HEK293 (cell line): ENCODE data around the gene ELOVL5.

Experiments used
- CTCF ChIA-PET: fragments of 350-600 bp; formaldehyde crosslinking; extraction: SDS; loops from one replicate; lab custom pipeline; 2021; ENCODE audit warnings: antibody characterized with exemption; lab: Yijun Ruan, JAX
- POLR2A ChIA-PET: fragments of 300-600 bp; formaldehyde crosslinking; extraction: SDS; loops from one replicate; lab custom pipeline; 2020; ENCODE audit warnings: antibody characterized with exemption, inconsistent platforms; lab: Yijun Ruan, JAX
- H3K27ac ChIP-seq: fragments of 200-500 bp; sonication (Bioruptor generic); 2 replicates; pipeline ENCODE4 v1.5.1; 2014; ENCODE audit warnings: low read depth, low read length, control low read depth, inconsistent platforms; ENCODE audit errors: extremely low read depth
- H3K36me3 ChIP-seq, 2 experiments: fragments of 200-500 bp in 1 of 2; sonication (Bioruptor generic) in 1 of 2; 1 replicate in 1 of 2; 2 replicates in 1 of 2; pipeline ENCODE4 v1.5.1; 2014 to 2017; ENCODE audit warnings: inconsistent platforms in 2 of 2, low read length in 2 of 2; ENCODE audit not compliant: control insufficient read depth in 2 of 2, insufficient read depth in 1 of 2
- H3K4me1 ChIP-seq: fragments of 200-500 bp; sonication (Bioruptor generic); 2 replicates; pipeline ENCODE4 v1.5.1; 2014; ENCODE audit warnings: mild to moderate bottlenecking, low read length, inconsistent platforms; ENCODE audit not compliant: control insufficient read depth, insufficient read depth
- H3K4me3 ChIP-seq: 2 replicates; pipeline ENCODE4 v1.5.1; 2011; ENCODE audit warnings: low read depth, mild to moderate bottlenecking, control low read depth, low read length, moderate library complexity
- H3K9me3 ChIP-seq: fragments of 200-500 bp; sonication (Bioruptor generic); 2 replicates; pipeline ENCODE4 v1.5.1; 2014; ENCODE audit warnings: low read depth, low read length, inconsistent platforms; ENCODE audit not compliant: control insufficient read depth, insufficient read depth
- FEZF1 ChIP-seq: fragments of 450-650 bp; formaldehyde crosslinking; IDR thresholded peaks from 2 replicates; pipeline ENCODE4 v1.5.1; 2016; ENCODE audit warnings: missing biosample characterization, missing genetic modification characterization
- KLF7 ChIP-seq: fragments of 450-650 bp; formaldehyde crosslinking; IDR thresholded peaks from 2 replicates; pipeline ENCODE4 v1.5.1; 2016; ENCODE audit warnings: missing biosample characterization, missing genetic modification characterization, borderline replicate concordance
- KLF8 ChIP-seq: fragments of 450-650 bp; formaldehyde crosslinking; IDR thresholded peaks from 2 replicates; pipeline ENCODE4 v1.5.1; 2016; ENCODE audit warnings: missing biosample characterization, missing genetic modification characterization
- OSR2 ChIP-seq: fragments of 450-650 bp; formaldehyde crosslinking; IDR thresholded peaks from 2 replicates; pipeline ENCODE4 v1.5.1; 2016; ENCODE audit warnings: missing biosample characterization, missing genetic modification characterization
- OVOL3 ChIP-seq: fragments of 450-650 bp; formaldehyde crosslinking; IDR thresholded peaks from 2 replicates; pipeline ENCODE4 v1.5.1; 2016; ENCODE audit warnings: missing biosample characterization, missing genetic modification characterization
- PRDM10 ChIP-seq: fragments of 450-650 bp; formaldehyde crosslinking; IDR thresholded peaks from 2 replicates; pipeline ENCODE4 v1.5.1; 2016; ENCODE audit warnings: missing biosample characterization, missing genetic modification characterization
- SETDB1 ChIP-seq: IDR thresholded peaks from one replicate; pipeline ENCODE4 v1.6.1; 2017; ENCODE audit warnings: mild to moderate bottlenecking, low read length, moderate library complexity, mixed read lengths; ENCODE audit not compliant: insufficient read length
- TCF7L2 ChIP-seq: IDR thresholded peaks from 2 replicates; pipeline ENCODE4 v1.6.1; 2011; ENCODE audit warnings: low read depth, mild to moderate bottlenecking, inconsistent platforms, low read length, moderate library complexity, borderline replicate concordance
- TRIM28 ChIP-seq: IDR thresholded peaks from 2 replicates; pipeline ENCODE4 v1.6.1; 2011; ENCODE audit warnings: low read length, control low read depth, borderline replicate concordance
- ZBTB17 ChIP-seq: fragments of 450-650 bp; formaldehyde crosslinking; IDR thresholded peaks from 2 replicates; pipeline ENCODE4 v1.5.1; 2016; ENCODE audit warnings: missing biosample characterization, missing genetic modification characterization
- ZBTB21 ChIP-seq: fragments of 450-650 bp; formaldehyde crosslinking; IDR thresholded peaks from 2 replicates; pipeline ENCODE4 v1.5.1; 2017; ENCODE audit warnings: missing biosample characterization, missing genetic modification characterization
- ZFP3 ChIP-seq: fragments of 450-650 bp; formaldehyde crosslinking; IDR thresholded peaks from 2 replicates; pipeline ENCODE4 v1.5.1; 2016; ENCODE audit warnings: low read depth, missing biosample characterization, missing genetic modification characterization
- ZFP69B ChIP-seq: fragments of 450-650 bp; formaldehyde crosslinking; IDR thresholded peaks from 2 replicates; pipeline ENCODE4 v1.5.1; 2016; ENCODE audit warnings: missing biosample characterization, missing genetic modification characterization
- ZIC2 ChIP-seq: fragments of 450-650 bp; formaldehyde crosslinking; IDR thresholded peaks from 2 replicates; pipeline ENCODE4 v1.5.1; 2016; ENCODE audit warnings: missing biosample characterization, missing genetic modification characterization
- ZNF10 ChIP-seq: fragments of 450-650 bp; formaldehyde crosslinking; IDR thresholded peaks from 2 replicates; pipeline ENCODE4 v1.5.1; 2017; ENCODE audit warnings: missing biosample characterization, missing genetic modification characterization
- ZNF16 ChIP-seq: fragments of 450-650 bp; formaldehyde crosslinking; IDR thresholded peaks from 2 replicates; pipeline ENCODE4 v1.5.1; 2016; ENCODE audit warnings: low read depth, missing biosample characterization, missing genetic modification characterization
- ZNF2 ChIP-seq: fragments of 450-650 bp; formaldehyde crosslinking; IDR thresholded peaks from 2 replicates; pipeline ENCODE4 v1.5.1; 2016; ENCODE audit warnings: missing biosample characterization, missing genetic modification characterization
- ZNF211 ChIP-seq: fragments of 450-650 bp; formaldehyde crosslinking; IDR thresholded peaks from 2 replicates; pipeline ENCODE4 v1.5.1; 2016; ENCODE audit warnings: low read depth, missing biosample characterization, missing genetic modification characterization
- ZNF549 ChIP-seq: fragments of 450-650 bp; IDR thresholded peaks from 2 replicates; pipeline ENCODE4 v1.5.1; 2018; ENCODE audit warnings: missing biosample characterization, missing genetic modification characterization, mild to moderate bottlenecking, inconsistent platforms, moderate library complexity
- ZNF555 ChIP-seq: fragments of 450-650 bp; formaldehyde crosslinking; conservative IDR thresholded peaks from 2 replicates; pipeline ENCODE4 v1.5.1; 2017; ENCODE audit warnings: missing biosample characterization, mild to moderate bottlenecking, missing genetic modification characterization, inconsistent platforms
- ZNF585B ChIP-seq: fragments of 450-650 bp; formaldehyde crosslinking; IDR thresholded peaks from 2 replicates; pipeline ENCODE4 v1.5.1; 2016; ENCODE audit warnings: missing biosample characterization, missing genetic modification characterization
- ZNF629 ChIP-seq: fragments of 450-650 bp; formaldehyde crosslinking; IDR thresholded peaks from 2 replicates; pipeline ENCODE4 v1.5.1; 2017; ENCODE audit warnings: missing biosample characterization, missing genetic modification characterization
- ZNF664 ChIP-seq: fragments of 450-650 bp; formaldehyde crosslinking; IDR thresholded peaks from 2 replicates; pipeline ENCODE4 v1.5.1; 2016; ENCODE audit warnings: missing biosample characterization, missing genetic modification characterization
- ZNF792 ChIP-seq: fragments of 450-650 bp; formaldehyde crosslinking; IDR thresholded peaks from 2 replicates; pipeline ENCODE4 v1.5.1; 2016; ENCODE audit warnings: missing biosample characterization, missing genetic modification characterization
- ZSCAN23 ChIP-seq: fragments of 450-650 bp; formaldehyde crosslinking; IDR thresholded peaks from 2 replicates; pipeline ENCODE4 v1.5.1; 2016; ENCODE audit warnings: missing biosample characterization, missing genetic modification characterization
- ZSCAN30 ChIP-seq: fragments of 450-650 bp; IDR thresholded peaks from 2 replicates; pipeline ENCODE4 v1.5.1; 2018; ENCODE audit warnings: missing biosample characterization, mild to moderate bottlenecking, missing genetic modification characterization, moderate library complexity

The ELOVL5 gene

GRCh38 chr6:53325785-53326184 lies 23.0 kb downstream of the ELOVL5 start:
- ChIA-PET POLR2A (interaction anchor here (0.6 kb wide), 1 partner anchor 12 kb away, joined by 3 read pairs; no protein-coding TSS in a partner anchor), CTCF (interaction anchor here (0.5 to 1.1 kb wide), 2 partner anchors 10 to 150 kb away, joined by 3 read pairs; no protein-coding TSS in a partner anchor)
- no peak overlapping the region for H3K27ac ChIP-seq
- H3K9me3 ChIP-seq: no peaks in the 10 kb centered on the region
- peaks cover 39% of the 10 kb centered on the region for H3K4me1 ChIP-seq
- H3K36me3 ChIP-seq: no peaks in the 10 kb centered on the region; a peak in 1 of 3 replicates
- H3K4me3 ChIP-seq: no peak overlapping the region
- no peak for TF ChIP-seq ZNF792
- TF ChIP-seq ZNF585B: peak; percentile 58
- TF ChIP-seq ZNF211 (tag by site-specific recombination): no peak
- no peak for TF ChIP-seq ZNF10
- TF ChIP-seq ZBTB21: no peak

GRCh38 chr6:53322188-53323029 lies 26.3 kb downstream of the ELOVL5 start:
- H3K4me3 ChIP-seq: no peak overlapping the region
- CTCF ChIA-PET: interaction anchor here (0.7 to 1.4 kb wide), 5 partner anchors 9 to 28 kb away, joined by 3 to 5 read pairs (median 3); no protein-coding TSS in a partner anchor
- no peaks in the 10 kb centered on the region for H3K9me3 ChIP-seq
- H3K4me1 ChIP-seq: peaks cover 33% of the 10 kb centered on the region
- TF ChIP-seq TCF7L2 (peak; percentile 69), ZNF2 (tag by site-specific recombination) (no peak), ZSCAN23 (tag by site-specific recombination) (0 out of 2 replicates have a peak, but pooled peaks have one; percentile 45), TRIM28 (peak; percentile 79; the same call in 1 of the 2 replicates), ZNF664 (tag by site-specific recombination) (peak; percentile 46; the same call in 1 of the 2 replicates), FEZF1 (tag by site-specific recombination) (peak; percentile 87), ZNF549 (tag by site-specific recombination) (no peak), ZIC2 (tag by site-specific recombination) (peak; percentile 19; the same call in 1 of the 2 replicates), SETDB1 (peak; percentile 54), OSR2 (peak; percentile 28; the same call in 1 of the 2 replicates), ZNF555 (tag by site-specific recombination) (no peak), ZFP69B (no peak), ZFP3 (peak; percentile 68; the same call in 1 of the 2 replicates), ZNF629 (tag by site-specific recombination) (peak; percentile 74), PRDM10 (peak; percentile 40; the same call in 1 of the 2 replicates), KLF8 (tag by site-specific recombination) (no peak), ZBTB17 (tag by site-specific recombination) (0 out of 2 replicates have a peak, but pooled peaks have one; percentile 17), OVOL3 (tag by site-specific recombination) (no peak), ZNF16 (tag by site-specific recombination) (no peak), ZSCAN30 (no peak), ZNF585B (no peak), KLF7 (tag by site-specific recombination) (no peak)
- POLR2A ChIA-PET: interaction anchor here (0.7 to 1.1 kb wide), 2 partner anchors 25 to 37 kb away, joined by 3 to 5 read pairs; no protein-coding TSS in a partner anchor
- no peaks in the 10 kb centered on the region; a peak in 1 of 3 replicates for H3K36me3 ChIP-seq
- no peak overlapping the region for H3K27ac ChIP-seq
